ENCODE measurements around the gene RARRES1.

RARRES1 gene

DNA sequence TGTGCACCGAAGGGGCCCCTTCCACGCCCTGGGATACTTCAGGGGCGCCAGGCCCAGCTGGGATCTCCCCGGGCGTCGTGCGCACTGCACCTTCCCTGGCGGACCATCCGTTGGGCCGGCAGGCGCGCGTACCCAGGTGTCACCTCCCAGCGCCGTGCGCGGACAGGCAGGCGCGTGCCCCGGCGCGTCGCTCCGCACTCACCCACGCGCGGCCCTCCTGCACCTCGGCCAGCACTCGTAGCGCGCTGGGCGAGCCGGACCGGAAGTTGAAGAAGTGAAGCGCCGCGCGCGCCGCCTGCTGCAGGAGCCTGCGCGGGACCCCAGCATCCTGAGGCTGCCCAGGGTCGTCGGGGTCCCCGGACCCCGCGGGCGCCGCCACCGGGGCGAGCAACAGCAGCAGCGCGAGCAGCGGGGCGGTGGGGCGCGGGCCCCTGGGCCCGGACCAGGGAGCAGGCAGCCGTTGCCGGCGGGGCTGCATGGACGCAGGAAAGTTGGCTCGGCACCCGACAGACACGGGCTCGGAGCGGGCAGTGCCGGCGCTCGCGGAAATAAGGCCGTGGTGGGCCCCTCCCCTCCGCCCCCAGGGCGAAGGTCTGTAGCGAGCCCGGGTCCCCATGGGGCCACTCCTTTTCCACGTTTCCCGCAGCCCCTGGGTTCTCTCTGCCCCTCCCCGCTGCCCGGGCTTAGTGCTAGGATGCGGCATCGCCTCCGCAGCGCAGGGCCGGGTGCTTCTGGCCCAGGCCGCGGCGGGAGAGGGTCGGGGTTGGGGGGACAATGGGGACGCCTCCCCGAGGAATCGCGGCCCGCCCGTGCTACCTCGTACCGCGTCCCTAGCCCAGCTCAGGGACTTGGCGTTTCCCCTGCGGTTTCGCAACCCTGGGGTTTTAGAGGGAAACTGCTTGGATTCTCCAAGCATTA is at the start of gene RARRES1:
TSS of gene RARRES1 (minus strand) at position 520 of the 918 bp plus-strand sequence. CDS start at position 478, 42 bp downstream.
- peak; percentile 44 for DNase-seq

GRCh38 chr3:158781849-158782248 is 49.6 kb upstream of the RARRES1 start:
- no peak for DNase-seq

DNA sequence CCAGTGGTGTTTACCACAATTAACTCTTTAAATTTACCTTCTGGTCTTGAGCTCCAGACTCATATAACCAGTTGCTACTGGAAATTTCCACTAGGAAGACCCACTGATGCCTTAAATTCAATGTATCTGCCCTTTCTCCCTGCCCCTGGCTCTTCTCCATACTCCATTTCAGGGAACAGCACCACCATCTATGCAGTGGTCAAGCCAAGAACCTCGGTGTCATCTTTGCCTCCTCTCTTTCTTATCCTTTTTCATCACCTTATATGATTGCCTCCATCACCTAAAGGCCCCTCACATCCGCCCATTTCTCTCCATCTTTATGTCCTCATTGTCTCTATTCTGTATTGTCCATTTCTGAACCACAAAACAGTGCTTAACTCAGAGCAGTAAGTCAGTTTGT is 48.9 kb upstream of the RARRES1 start:
- DNase-seq, result no peak

GRCh38 chr3:158780766-158781165 is 48.5 kb upstream of the RARRES1 start:
- no peak for DNase-seq

DNA sequence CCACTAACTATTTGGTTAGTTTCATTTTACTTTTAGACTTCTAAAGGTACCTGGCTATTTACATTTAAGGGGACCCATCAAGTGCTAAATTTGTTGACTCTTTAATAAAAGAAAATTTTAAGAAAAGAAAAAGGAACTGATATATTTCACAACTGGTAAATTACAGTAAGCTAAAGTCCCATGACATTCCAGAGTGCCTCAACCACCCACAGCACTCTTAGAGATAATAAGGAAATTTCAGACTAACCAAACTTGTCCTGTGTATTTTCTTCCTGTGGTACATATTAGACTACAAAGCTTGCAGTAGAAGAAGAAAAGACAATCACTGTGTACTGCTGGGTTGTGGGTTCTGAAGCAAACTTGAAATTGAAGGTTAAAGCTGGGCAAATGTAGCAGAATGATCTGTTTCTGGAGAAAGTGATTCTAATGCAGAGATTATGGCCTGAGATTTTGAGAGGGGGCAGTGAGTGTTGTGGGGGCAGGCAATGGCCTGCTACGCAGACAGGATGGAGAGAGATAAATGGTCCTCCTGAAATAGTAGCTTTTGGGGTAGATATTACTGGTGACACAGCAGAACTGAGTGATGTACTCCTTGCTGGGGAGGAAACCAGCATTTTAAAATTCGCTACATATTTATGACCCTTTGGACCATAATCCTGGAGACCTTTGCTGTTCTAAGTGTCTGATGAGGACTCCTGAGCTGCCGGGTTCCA is 45.1 kb upstream of the RARRES1 start:
- DNase-seq, result no peak

GRCh38 chr3:158776531-158776930 is 44.3 kb upstream of the RARRES1 start:
- DNase-seq, result no peak

GRCh38 chr3:158775426-158776410 is 43.5 kb upstream of the RARRES1 start:
- DNase-seq, result no peak

DNA sequence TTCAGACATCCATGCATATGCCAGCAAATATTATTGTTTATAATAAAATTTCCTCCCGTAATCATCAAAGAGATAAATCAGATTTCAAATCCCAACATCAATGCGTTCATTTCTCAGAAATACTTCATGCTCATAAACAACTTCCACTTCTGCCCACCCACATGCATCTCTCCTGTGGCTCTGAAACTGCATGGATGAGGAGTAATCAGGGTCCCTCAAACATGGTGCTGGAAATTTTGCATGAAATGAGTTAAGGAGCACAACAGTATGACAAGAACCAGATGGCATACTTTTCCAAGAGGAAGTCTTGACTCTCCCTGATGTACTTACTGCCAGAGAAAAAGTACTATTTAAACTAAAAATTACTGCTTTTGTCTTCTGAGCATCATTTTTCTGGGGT is 42.7 kb upstream of the RARRES1 start:
- DNase-seq, result no peak

- no peak for DNase-seq
Observed at GRCh38 chr3:158773845-158774830, 41.9 kb upstream of the RARRES1 start.

DNA sequence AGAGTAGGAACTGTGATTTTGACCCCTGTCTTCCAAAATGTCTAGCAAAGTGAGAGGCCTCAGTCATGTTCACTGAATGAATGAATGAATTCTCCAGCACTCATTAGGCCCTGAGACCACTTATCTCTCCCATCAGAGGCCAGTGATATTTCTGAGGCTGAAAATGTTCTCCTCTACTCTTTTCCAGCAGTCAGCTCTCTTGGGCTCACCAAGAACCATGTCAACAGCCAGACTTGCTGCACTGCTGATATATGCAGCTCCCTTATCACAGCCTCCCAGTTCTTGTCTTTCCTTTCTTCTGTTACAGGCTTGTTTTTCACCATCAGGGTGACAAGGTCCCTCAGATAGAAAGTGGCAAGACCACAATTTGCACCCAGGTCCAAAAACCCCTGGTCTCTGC is 40.9 kb upstream of the RARRES1 start:
- no peak for DNase-seq

GRCh38 chr3:158771982-158772381 is 39.7 kb upstream of the RARRES1 start:
- no peak for DNase-seq

- no peak for DNase-seq
Observed at GRCh38 chr3:158771577-158771976, 39.3 kb upstream of the RARRES1 start.

DNA sequence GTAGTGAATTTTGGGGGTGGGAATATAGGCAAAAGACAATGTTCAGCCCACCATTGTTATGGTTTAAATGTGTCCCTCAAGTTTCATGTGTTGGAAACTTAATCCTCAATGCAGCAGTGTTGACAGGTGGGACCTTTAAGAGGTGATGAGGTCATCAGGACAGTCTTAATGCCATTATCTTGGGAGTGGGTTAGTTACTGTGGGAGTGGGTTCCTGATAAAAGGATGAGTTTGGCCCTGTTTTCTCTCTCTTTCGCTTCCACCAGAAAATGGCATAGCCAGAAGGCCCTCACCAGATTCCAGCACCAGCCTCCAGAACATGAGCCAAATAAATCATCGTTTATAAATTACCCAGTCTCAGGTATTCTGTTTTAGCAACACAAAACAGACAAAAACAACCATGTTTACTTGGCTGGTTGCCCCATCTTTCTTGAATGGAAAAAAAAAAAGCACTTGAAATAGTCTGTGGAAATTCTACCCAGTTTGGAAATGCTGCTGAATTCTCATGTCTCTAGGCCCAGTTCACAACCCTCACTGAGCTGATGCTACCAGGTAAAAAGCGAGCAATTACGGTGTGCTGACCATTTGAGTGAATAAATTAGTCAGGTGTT is 38.6 kb upstream of the RARRES1 start:
- DNase-seq, result no peak

GRCh38 chr3:158769952-158770740 is 37.9 kb upstream of the RARRES1 start:
- peak; percentile 17 for DNase-seq

DNA sequence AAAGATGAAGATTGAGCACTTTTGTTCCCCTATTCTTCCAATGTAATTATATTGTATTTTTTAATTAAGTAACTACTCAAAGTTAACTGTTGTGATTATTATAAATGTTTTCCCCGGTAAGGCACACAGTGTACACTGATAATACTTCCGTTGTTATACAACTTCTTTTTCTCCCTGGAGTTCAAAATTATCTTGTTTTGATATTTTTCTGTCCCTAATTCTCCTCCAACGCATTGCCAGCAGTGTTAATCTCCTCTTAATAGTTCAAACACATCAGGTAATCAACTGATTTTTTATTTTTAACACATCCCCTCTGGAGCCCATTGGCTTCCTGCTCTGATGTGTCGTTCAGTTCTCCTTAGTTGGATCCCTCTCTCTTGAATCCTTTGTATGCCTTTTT is 37.3 kb upstream of the RARRES1 start:
- DNase-seq, result no peak

GRCh38 chr3:158768881-158769543 is 36.8 kb upstream of the RARRES1 start:
- DNase-seq, result no peak

DNA sequence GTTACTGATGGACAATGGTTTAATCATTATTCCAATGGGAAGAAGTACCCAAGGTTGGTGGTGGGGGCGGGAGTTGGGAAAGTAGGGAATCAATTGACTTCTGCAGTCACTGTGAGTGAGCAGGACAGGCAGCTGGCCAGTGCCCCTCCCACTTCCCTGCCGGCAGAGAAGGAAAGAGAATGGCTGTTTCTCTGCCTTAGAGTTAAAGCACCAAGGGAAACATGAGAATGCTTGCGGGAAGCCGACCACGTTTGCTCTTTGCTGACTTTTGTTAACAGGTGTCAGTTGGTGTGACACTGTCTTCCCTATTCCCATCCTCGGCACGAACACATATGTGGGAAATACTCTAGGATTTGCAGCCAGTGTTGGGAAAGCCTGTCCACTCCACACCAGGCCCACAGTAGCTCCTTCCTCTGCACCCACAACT is 36.1 kb upstream of the RARRES1 start:
- peak; percentile 9 for DNase-seq

DNA sequence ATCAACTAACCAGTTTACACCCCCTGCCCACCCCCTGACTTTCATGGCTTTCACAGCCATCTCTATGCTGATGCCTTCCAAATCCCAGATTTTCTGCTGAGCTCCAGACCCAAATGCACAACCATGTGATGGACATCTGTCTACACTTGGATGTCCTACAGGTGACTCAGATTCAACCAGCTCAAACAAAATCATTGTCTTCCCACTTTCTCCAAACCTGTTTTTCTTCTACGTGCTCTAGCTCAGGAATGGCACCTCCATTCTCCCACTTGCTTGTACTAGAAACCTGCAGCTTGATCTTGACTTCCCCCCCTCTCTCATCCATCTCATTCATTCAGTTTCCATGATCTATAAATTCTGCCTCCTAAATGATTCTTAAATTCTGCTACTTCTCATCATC is 34.1 kb upstream of the RARRES1 start:
- DNase-seq, result no peak

- no peak for DNase-seq
Observed at GRCh38 chr3:158765518-158766205, 33.4 kb upstream of the RARRES1 start.

Measured in NCI-H510A (cell line).